DOHH2 (cell line): ENCODE data around the gene ZCCHC13.

ENCODE experiments used
- H3F3A ChIP-seq: fragments of 200-600 bp; sonication (generic), shearing (Covaris generic); 2 replicates; pipeline ENCODE4 v1.6.0; 2016; ENCODE audit warnings: antibody characterized with exemption, mild to moderate bottlenecking; ENCODE audit not compliant: control insufficient read depth, insufficient read depth
- H3K27ac ChIP-seq: fragments of 200-600 bp; sonication (generic); 2 replicates; pipeline ENCODE4 v1.5.1; 2014; ENCODE audit warnings: low read depth, mild to moderate bottlenecking, low read length, moderate library complexity
- H3K27me3 ChIP-seq: fragments of 200-600 bp; sonication (generic); 2 replicates; pipeline ENCODE4 v1.6.1; 2014; ENCODE audit warnings: mild to moderate bottlenecking, low read length, mixed read lengths; ENCODE audit not compliant: control insufficient read depth
- H3K36me3 ChIP-seq: fragments of 200-600 bp; sonication (generic); 2 replicates; pipeline ENCODE4 v1.6.1; 2014; ENCODE audit warnings: mild to moderate bottlenecking, low read length, moderate library complexity, mixed read lengths; ENCODE audit not compliant: control insufficient read depth
- H3K4me1 ChIP-seq: fragments of 200-600 bp; sonication (generic); 2 replicates; pipeline ENCODE4 v1.6.1; 2014; ENCODE audit warnings: mild to moderate bottlenecking, low read length, mixed read lengths; ENCODE audit not compliant: control insufficient read depth
- H3K4me2 ChIP-seq: fragments of 200-600 bp; sonication (generic); 2 replicates; pipeline ENCODE4 v1.6.0; 2014; ENCODE audit warnings: mild to moderate bottlenecking, low read length, moderate library complexity
- H3K4me3 ChIP-seq: fragments of 200-600 bp; sonication (generic); 2 replicates; pipeline ENCODE4 v1.5.1; 2014; ENCODE audit warnings: mild to moderate bottlenecking, low read length, mixed read lengths
- H3K79me2 ChIP-seq: fragments of 200-600 bp; sonication (generic); 2 replicates; pipeline ENCODE4 v1.6.1; 2014; ENCODE audit warnings: mild to moderate bottlenecking, low read length, mixed read lengths; ENCODE audit not compliant: control insufficient read depth
- H3K9me2 ChIP-seq: fragments of 200-600 bp; sonication (generic); replicated peaks from 2 replicates; pipeline ENCODE4 v1.6.1; 2014; ENCODE audit warnings: mild to moderate bottlenecking, low read length, mixed read lengths; ENCODE audit not compliant: control insufficient read depth
- H3K9me3 ChIP-seq: fragments of 200-600 bp; sonication (generic); 2 replicates; pipeline ENCODE4 v1.6.1; 2014; ENCODE audit warnings: antibody characterized with exemption, low read length, mixed read lengths; ENCODE audit not compliant: control insufficient read depth, insufficient read depth
- H4K20me1 ChIP-seq: fragments of 200-600 bp; sonication (generic); 2 replicates; pipeline ENCODE4 v1.6.0; 2014; ENCODE audit warnings: low read depth, mild to moderate bottlenecking, antibody characterized with exemption, low read length, moderate library complexity; ENCODE audit not compliant: control insufficient read depth, insufficient read depth
- CTCF ChIP-seq: fragments of 200-600 bp; sonication (generic); IDR thresholded peaks from one replicate; pipeline ENCODE4 v1.5.1; 2014; ENCODE audit warnings: antibody characterized with exemption, mild to moderate bottlenecking, low read depth, low read length; ENCODE audit not compliant: poor library complexity, severe bottlenecking
- EZH2phosphoT487 ChIP-seq: fragments of 200-600 bp; sonication (generic); IDR thresholded peaks from 2 replicates; pipeline ENCODE4 v1.6.1; 2017; ENCODE audit warnings: borderline replicate concordance, mild to moderate bottlenecking, antibody characterized with exemption, low read length, moderate library complexity, mixed read lengths

The ZCCHC13 gene

GRCh38 chrX:74321191-74321590, 17.2 kb downstream of the ZCCHC13 start:
- Histone ChIP-seq H3K79me2 (no peaks in the 10 kb centered on the region), H3K9me2 (no peaks in the 10 kb centered on the region), H3K27me3 (no peaks in the 10 kb centered on the region), H3K4me2 (no peak overlapping the region), H3K27ac (no peak overlapping the region), H3F3A (no peaks in the 10 kb centered on the region), H4K20me1 (no peaks in the 10 kb centered on the region), H3K4me3 (no peak overlapping the region), H3K36me3 (no peaks in the 10 kb centered on the region), H3K4me1 (no peaks in the 10 kb centered on the region), H3K9me3 (no peaks in the 10 kb centered on the region)
- TF ChIP-seq CTCF (no peak), EZH2phosphoT487 (no peak)

- Histone ChIP-seq H4K20me1 (no peaks in the 10 kb centered on the region), H3K36me3 (no peaks in the 10 kb centered on the region), H3K4me2 (no peak overlapping the region), H3K4me3 (no peak overlapping the region), H3K27ac (no peak overlapping the region), H3K27me3 (no peaks in the 10 kb centered on the region), H3K79me2 (no peaks in the 10 kb centered on the region), H3K9me2 (no peaks in the 10 kb centered on the region), H3F3A (no peaks in the 10 kb centered on the region), H3K4me1 (no peaks in the 10 kb centered on the region), H3K9me3 (no peaks in the 10 kb centered on the region)
- TF ChIP-seq CTCF = no peak
- TF ChIP-seq EZH2phosphoT487 = no peak
Measured at GRCh38 chrX:74324131-74324530, 20.2 kb downstream of the ZCCHC13 start.

GRCh38 chrX:74325130-74326059, 21.4 kb downstream of the ZCCHC13 start:
- H3K4me3 ChIP-seq = no peak overlapping the region
- no peaks in the 10 kb centered on the region for H3K36me3 ChIP-seq
- no peak overlapping the region for H3K4me2 ChIP-seq
- H3F3A ChIP-seq = no peaks in the 10 kb centered on the region
- H3K4me1 ChIP-seq = no peaks in the 10 kb centered on the region
- H3K27me3 ChIP-seq = no peaks in the 10 kb centered on the region
- H3K9me3 ChIP-seq = no peaks in the 10 kb centered on the region
- no peaks in the 10 kb centered on the region for H4K20me1 ChIP-seq
- no peaks in the 10 kb centered on the region for H3K79me2 ChIP-seq
- TF ChIP-seq CTCF (no peak), EZH2phosphoT487 (no peak)
- H3K27ac ChIP-seq = no peak overlapping the region
- H3K9me2 ChIP-seq = no peaks in the 10 kb centered on the region
